ENCODE data around the gene MIOX.
A peak's percentile ranks its signal among the peaks of the same experiment; 100 is the strongest.

DNA sequence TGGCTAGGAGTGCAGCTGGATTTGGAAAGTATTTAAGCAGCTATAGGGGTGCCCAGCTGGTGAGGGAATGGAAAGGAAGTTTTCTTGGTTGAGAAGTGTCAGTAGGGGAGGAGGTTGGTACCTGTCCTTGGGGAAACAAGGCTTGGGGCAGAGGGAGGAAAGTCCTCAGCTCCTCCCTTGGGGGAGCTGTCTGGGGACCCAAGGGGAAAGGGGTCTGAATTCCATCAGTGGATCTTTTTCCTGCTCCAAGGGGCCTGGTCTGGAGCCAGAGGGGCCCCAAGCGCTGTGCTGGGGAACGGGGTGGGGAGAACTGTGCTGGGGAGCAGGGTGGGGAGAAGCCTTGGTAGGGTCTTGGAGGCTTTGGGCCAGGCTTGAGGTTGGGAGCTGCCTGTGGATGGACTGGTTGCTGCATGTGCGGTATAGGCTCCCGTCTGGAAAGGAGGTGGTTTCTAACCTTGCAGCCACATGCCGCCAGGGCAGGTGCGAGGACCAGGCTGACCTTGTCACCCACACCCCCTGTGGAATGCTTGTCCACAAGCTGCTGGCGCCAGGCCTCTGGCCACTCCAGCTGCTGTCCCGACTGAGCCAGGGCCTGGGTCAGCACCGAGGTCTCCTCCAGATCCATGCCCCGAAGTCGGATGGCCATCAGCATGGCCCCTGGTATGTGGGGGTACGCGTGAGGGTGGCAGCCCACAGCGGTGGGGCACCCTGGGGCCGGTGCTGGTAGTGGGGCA, 42.2 kb downstream of the MIOX start:
- peak in 1 of 2 donors; percentile 5 for TF ChIP-seq POLR2AphosphoS5 (IDR thresholded peaks at IDR 0.05)
- no peak for TF ChIP-seq POLR2A (IDR thresholded peaks at IDR 0.05)
- TF ChIP-seq EP300 (IDR thresholded peaks at IDR 0.05) = no peak
- TF ChIP-seq, protein P1, sequence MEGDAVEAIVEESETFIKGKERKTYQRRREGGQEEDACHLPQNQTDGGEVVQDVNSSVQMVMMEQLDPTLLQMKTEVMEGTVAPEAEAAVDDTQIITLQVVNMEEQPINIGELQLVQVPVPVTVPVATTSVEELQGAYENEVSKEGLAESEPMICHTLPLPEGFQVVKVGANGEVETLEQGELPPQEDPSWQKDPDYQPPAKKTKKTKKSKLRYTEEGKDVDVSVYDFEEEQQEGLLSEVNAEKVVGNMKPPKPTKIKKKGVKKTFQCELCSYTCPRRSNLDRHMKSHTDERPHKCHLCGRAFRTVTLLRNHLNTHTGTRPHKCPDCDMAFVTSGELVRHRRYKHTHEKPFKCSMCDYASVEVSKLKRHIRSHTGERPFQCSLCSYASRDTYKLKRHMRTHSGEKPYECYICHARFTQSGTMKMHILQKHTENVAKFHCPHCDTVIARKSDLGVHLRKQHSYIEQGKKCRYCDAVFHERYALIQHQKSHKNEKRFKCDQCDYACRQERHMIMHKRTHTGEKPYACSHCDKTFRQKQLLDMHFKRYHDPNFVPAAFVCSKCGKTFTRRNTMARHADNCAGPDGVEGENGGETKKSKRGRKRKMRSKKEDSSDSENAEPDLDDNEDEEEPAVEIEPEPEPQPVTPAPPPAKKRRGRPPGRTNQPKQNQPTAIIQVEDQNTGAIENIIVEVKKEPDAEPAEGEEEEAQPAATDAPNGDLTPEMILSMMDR (IDR thresholded peaks at IDR 0.05) = no peak
